Breast epithelium (tissue), 4 donors: Measurements from ENCODE around the gene ADCK1. TPM values are rescaled to one million over a fixed set of nuclear protein-coding genes. Genes with fewer than 3 reads are reported as not detected.

Experiments
- DNase-seq, 2 donors: peaks; one replicate each; pipeline ENCODE4 v3.0.0-alpha.2; 2019; ENCODE audit warnings: low spot score in 2 of 2
- H3K27ac ChIP-seq, 2 donors: fragments of 200-600 bp; sonication (generic) in 1 of 2; one replicate each; pipeline ENCODE4 v1.5.1; 2016 to 2019; ENCODE audit warnings: mild to moderate bottlenecking in 1 of 2
- H3K27me3 ChIP-seq, 2 donors: fragments of 200-600 bp; sonication (generic) in 1 of 2; one replicate each; pipeline versions ENCODE4 v1.5.1 to v1.6.0; 2017 to 2019; ENCODE audit warnings: control low read depth in 1 of 2, mild to moderate bottlenecking in 1 of 2
- H3K36me3 ChIP-seq: fragments of 200-600 bp; one replicate; pipeline ENCODE4 v1.5.1; 2019
- H3K4me1 ChIP-seq, 2 donors: fragments of 200-600 bp; sonication (generic); one replicate each; pipeline ENCODE4 v1.5.1; 2016 to 2019; ENCODE audit warnings: control low read depth in 1 of 2
- H3K4me3 ChIP-seq, 3 donors: fragments of 200-600 bp; sonication (generic); 1 replicate in 2 of 3; 2 replicates in 1 of 3; pipeline ENCODE4 v1.5.1; 2016 to 2019; ENCODE audit warnings: mild to moderate bottlenecking in 3 of 3, moderate library complexity in 2 of 3
- H3K9me3 ChIP-seq, 2 donors: fragments of 200-600 bp; sonication (generic) in 1 of 2; one replicate each; pipeline ENCODE4 v1.5.1; 2016 to 2019; ENCODE audit warnings: control low read depth in 1 of 2
- POLR2A ChIP-seq: fragments of 450-650 bp; IDR thresholded peaks from one replicate; pipeline ENCODE4 v1.6.1; 2016; ENCODE audit warnings: antibody characterized with exemption, mild to moderate bottlenecking, moderate library complexity
- POLR2AphosphoS5 ChIP-seq, 3 donors: sonication (generic); formaldehyde crosslinking; IDR thresholded peaks; one replicate each; pipeline ENCODE4 v1.6.1; 2017; ENCODE audit warnings: antibody characterized with exemption in 3 of 3
- intact Hi-C: fragments of 100-400 bp; cut with DNase I; formaldehyde crosslinking; loops from one replicate; pipeline ENCODE4 v1.15.1; 2023; ENCODE audit warnings: low total_unique reads
- total RNA-seq, 3 donors: library from RNA; depleted of rRNA; stranded (reverse); fragments of >200 nt; gene quantifications; one replicate each; pipeline ENCODE4 v1.1.0, GENCODE V29; 2016
- TF ChIP-seq, protein P1 (sequence below), 3 donors: fragments of 450-650 bp; IDR thresholded peaks; one replicate each; pipeline ENCODE4 v1.5.1; 2016 to 2017; ENCODE audit warnings: antibody characterized with exemption in 3 of 3, mild to moderate bottlenecking in 3 of 3, moderate library complexity in 3 of 3

The ADCK1 gene
- total RNA-seq, 3 donors from 2014 or later = 4.6 to 8.3 (median 4.9) TPM

- Histone ChIP-seq H3K27ac (no peak overlapping the region), H3K27me3 (no peaks in the 10 kb centered on the region), H3K9me3 (no peaks in the 10 kb centered on the region), H3K36me3 (no peaks in the 10 kb centered on the region), H3K4me3 (no peak overlapping the region), H3K4me1 (no peaks in the 10 kb centered on the region)
- intact Hi-C loops = no loop called here
- DNase-seq = no peak
- TF ChIP-seq POLR2A (no peak), POLR2AphosphoS5 (IDR thresholded peaks at IDR 0.05) (no peak)
- TF ChIP-seq, protein P1, sequence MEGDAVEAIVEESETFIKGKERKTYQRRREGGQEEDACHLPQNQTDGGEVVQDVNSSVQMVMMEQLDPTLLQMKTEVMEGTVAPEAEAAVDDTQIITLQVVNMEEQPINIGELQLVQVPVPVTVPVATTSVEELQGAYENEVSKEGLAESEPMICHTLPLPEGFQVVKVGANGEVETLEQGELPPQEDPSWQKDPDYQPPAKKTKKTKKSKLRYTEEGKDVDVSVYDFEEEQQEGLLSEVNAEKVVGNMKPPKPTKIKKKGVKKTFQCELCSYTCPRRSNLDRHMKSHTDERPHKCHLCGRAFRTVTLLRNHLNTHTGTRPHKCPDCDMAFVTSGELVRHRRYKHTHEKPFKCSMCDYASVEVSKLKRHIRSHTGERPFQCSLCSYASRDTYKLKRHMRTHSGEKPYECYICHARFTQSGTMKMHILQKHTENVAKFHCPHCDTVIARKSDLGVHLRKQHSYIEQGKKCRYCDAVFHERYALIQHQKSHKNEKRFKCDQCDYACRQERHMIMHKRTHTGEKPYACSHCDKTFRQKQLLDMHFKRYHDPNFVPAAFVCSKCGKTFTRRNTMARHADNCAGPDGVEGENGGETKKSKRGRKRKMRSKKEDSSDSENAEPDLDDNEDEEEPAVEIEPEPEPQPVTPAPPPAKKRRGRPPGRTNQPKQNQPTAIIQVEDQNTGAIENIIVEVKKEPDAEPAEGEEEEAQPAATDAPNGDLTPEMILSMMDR (IDR thresholded peaks at IDR 0.05) = no peak
Measured at GRCh38 chr14:77844802-77845201, 44.9 kb downstream of the ADCK1 start.

DNA sequence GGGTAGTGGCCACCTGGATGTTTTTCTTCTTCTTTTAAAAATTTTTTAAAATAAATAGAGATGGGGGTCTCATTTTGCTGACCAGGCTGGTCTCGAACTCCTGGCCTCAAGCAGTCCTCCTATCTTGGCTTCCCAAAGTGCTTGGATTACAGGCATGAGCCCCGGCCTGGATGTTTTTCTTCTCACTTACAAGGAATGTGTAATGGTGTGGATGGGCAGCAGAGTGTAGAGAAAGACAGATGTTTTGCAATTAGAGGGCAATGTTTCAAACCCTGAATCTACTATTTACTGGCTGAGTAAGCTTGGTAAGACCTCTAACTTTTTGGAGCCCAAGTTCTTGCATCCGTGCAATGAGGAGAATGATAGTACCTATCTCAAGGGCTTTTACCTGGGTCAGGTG, 48.1 kb downstream of the ADCK1 start:
- intact Hi-C loops = no loop called here

GRCh38 chr14:77849711-77850110, 49.8 kb downstream of the ADCK1 start:
- Histone ChIP-seq H3K4me1 (no peaks in the 10 kb centered on the region), H3K27me3 (no peaks in the 10 kb centered on the region), H3K9me3 (no peaks in the 10 kb centered on the region), H3K4me3 (no peak overlapping the region), H3K36me3 (no peaks in the 10 kb centered on the region), H3K27ac (no peak overlapping the region)
- TF ChIP-seq POLR2A (no peak), POLR2AphosphoS5 (IDR thresholded peaks at IDR 0.05) (no peak)
- TF ChIP-seq, protein P1 (IDR thresholded peaks at IDR 0.05) = no peak
- intact Hi-C loops = no loop called here
- DNase-seq = no peak

More for the DNA sequence above, 48.1 kb downstream of the ADCK1 start:
- Histone ChIP-seq H3K9me3 (no peaks in the 10 kb centered on the region), H3K4me3 (no peak overlapping the region), H3K27me3 (no peaks in the 10 kb centered on the region), H3K36me3 (no peaks in the 10 kb centered on the region), H3K27ac (no peak overlapping the region), H3K4me1 (no peaks in the 10 kb centered on the region)
- TF ChIP-seq, protein P1 (IDR thresholded peaks at IDR 0.05) = no peak
- no peak for TF ChIP-seq POLR2A
- no peak for TF ChIP-seq POLR2AphosphoS5 (IDR thresholded peaks at IDR 0.05)
- DNase-seq = no peak

DNA sequence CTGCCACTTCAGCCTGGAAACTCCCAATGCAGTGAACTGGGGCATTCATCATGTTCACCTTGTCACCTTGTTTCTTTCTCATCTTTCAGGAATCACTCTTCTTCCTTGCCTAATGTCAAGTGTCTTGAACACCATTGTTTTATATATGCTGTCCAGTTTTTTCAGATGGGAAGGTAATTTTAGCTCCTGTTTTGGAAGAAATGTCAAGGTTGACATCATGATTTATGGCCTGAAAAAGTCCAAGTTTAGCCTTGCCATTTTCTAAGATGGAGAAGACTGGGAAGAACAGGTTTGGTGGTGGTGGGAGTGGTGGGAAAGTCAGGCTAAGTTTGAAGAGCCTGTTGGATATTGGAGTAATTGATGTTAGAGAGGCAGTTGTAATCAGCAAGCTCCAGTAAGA, 54.0 kb downstream of the ADCK1 start:
- Histone ChIP-seq H3K27ac (no peak overlapping the region), H3K4me3 (no peak overlapping the region), H3K9me3 (no peaks in the 10 kb centered on the region), H3K4me1 (no peaks in the 10 kb centered on the region), H3K36me3 (no peaks in the 10 kb centered on the region), H3K27me3 (no peaks in the 10 kb centered on the region)
- DNase-seq = no peak
- intact Hi-C loops = no loop called here
- TF ChIP-seq POLR2AphosphoS5 (IDR thresholded peaks at IDR 0.05) (no peak), POLR2A (no peak)
- TF ChIP-seq, protein P1 (IDR thresholded peaks at IDR 0.05) = no peak

DNA sequence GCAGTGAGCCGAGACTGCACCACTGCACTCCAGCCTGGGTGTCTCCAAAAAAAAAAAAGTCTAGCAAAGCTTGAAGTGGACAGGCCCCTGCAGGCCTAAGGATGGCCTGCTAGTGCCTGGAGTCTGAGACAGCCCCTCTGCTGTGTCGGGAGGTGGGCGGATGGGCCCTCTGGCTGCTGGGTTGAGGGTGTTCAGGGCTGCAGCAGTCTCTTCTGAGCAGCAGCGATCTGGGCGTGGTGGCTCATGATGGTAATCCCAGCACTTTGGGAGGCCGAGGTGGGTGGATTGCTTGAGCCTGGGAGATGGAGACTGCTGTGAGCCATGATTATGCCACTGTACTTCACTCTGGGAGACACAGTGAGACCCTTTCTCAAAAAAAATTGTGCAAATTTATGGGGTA, 57.0 kb downstream of the ADCK1 start:
- no peaks in the 10 kb centered on the region for H3K27me3 ChIP-seq

More for the DNA sequence above, 57.0 kb downstream of the ADCK1 start:
- Histone ChIP-seq H3K27ac (no peak overlapping the region), H3K4me3 (no peak overlapping the region), H3K9me3 (no peaks in the 10 kb centered on the region), H3K4me1 (no peaks in the 10 kb centered on the region), H3K36me3 (no peaks in the 10 kb centered on the region)
- TF ChIP-seq, protein P1 (IDR thresholded peaks at IDR 0.05) = no peak
- TF ChIP-seq POLR2AphosphoS5 (IDR thresholded peaks at IDR 0.05) = no peak
- TF ChIP-seq POLR2A = no peak
- DNase-seq = no peak
- intact Hi-C loops = no loop called here
